ENCODE data around the gene SAP30. TPM values are rescaled to one million over a fixed set of nuclear protein-coding genes. Genes with fewer than 3 reads are reported as not detected.

The SAP30 gene
- total and polyA plus RNA-seq, 9 of the 15 experiments (the other 6 are each of a cell fraction or from before 2014, with no cell fraction given): 5.9 to 51.1 (median 32.6) TPM

- TF ChIP-seq ZNF407 (IDR thresholded peaks at IDR 0.05; ENCODE audit: low read depth): 0 out of 2 replicates have a peak, but pooled peaks have one; percentile 11
- no peak for TF ChIP-seq RCOR1 (IDR thresholded peaks at IDR 0.05; ENCODE audit: borderline replicate concordance in 1 of 2, low read depth in 2 of 2, low read length in 2 of 2)
- TF ChIP-seq SMARCC2 (IDR thresholded peaks at IDR 0.05; ENCODE audit: low read depth): no peak
- TF ChIP-seq SNAPC5 (CRISPR knock-in tag; IDR thresholded peaks at IDR 0.05): no peak
- TF ChIP-seq RBBP5 (IDR thresholded peaks at IDR 0.05; ENCODE audit: borderline replicate concordance, insufficient read depth, low read length, poor library complexity, severe bottlenecking): no peak
- no peak for TF ChIP-seq HDAC2 (IDR thresholded peaks at IDR 0.05)
- TF ChIP-seq ZNF324 (CRISPR knock-in tag; IDR thresholded peaks at IDR 0.05): no peak
- TF ChIP-seq TAL1 (IDR thresholded peaks at IDR 0.05): no peak
- no peak for TF ChIP-seq ZFX (CRISPR knock-in tag; IDR thresholded peaks at IDR 0.05)
- no peak for TF ChIP-seq ZSCAN29 (IDR thresholded peaks at IDR 0.05)
- no peak for TF ChIP-seq CBX3 (IDR thresholded peaks at IDR 0.05; ENCODE audit: borderline replicate concordance in 1 of 2, low read length in 2 of 2)
Measured at GRCh38 chr4:173332021-173332487, 38.7 kb upstream of the SAP30 start (continued).
